Kidney (tissue), 14 donors: ENCODE results near the gene AFF3. TPM values are rescaled to one million over a fixed set of nuclear protein-coding genes. Genes with fewer than 3 reads are reported as not detected.

Source experiments
- DNase-seq, 5 donors: peaks; one replicate each; pipeline ENCODE4 v3.0.0-alpha.2; 2013 to 2020
- FAIRE-seq: peaks from 2 replicates; lab custom pipeline; 2012; peaks lifted over from hg19 to GRCh38; lab: Jason Lieb, UNC
- H3K27ac ChIP-seq, 2 donors: one replicate each; pipeline ENCODE4 v1.7.0; 2013; ENCODE audit warnings: low read depth in 2 of 2, low read length in 2 of 2, inconsistent platforms in 1 of 2
- H3K27me3 ChIP-seq: one replicate; pipeline ENCODE4 v1.7.1; 2013; ENCODE audit warnings: low read length, inconsistent platforms; ENCODE audit not compliant: control insufficient read depth, insufficient read depth
- H3K36me3 ChIP-seq, 3 donors: one replicate each; pipeline versions ENCODE4 v1.7.0 to v1.7.1; 2013; ENCODE audit warnings: low read length in 3 of 3, control low read depth in 1 of 3, inconsistent platforms in 1 of 3; ENCODE audit not compliant: insufficient read depth in 3 of 3, control insufficient read depth in 2 of 3
- H3K4me1 ChIP-seq, 3 donors: one replicate each; pipeline versions ENCODE4 v1.7.0 to v1.7.1; 2013; ENCODE audit warnings: low read length in 3 of 3, inconsistent platforms in 1 of 3, low read depth in 1 of 3; ENCODE audit not compliant: control insufficient read depth in 2 of 3, insufficient read depth in 2 of 3
- H3K4me3 ChIP-seq, 3 donors: one replicate each; pipeline versions ENCODE4 v1.7.0 to v1.8.1; 2013; ENCODE audit warnings: low read length in 3 of 3, control low read depth in 1 of 3, inconsistent platforms in 1 of 3
- H3K9ac ChIP-seq, 3 donors: one replicate each; pipeline versions ENCODE4 v1.7.0 to v1.7.1; 2013; ENCODE audit warnings: low read length in 3 of 3, control low read depth in 1 of 3, inconsistent platforms in 1 of 3
- H3K9me3 ChIP-seq, 3 donors: one replicate each; pipeline versions ENCODE4 v1.7.0 to v1.7.1; 2013; ENCODE audit warnings: low read length in 3 of 3, control low read depth in 1 of 3, inconsistent platforms in 1 of 3; ENCODE audit not compliant: control insufficient read depth in 2 of 3, insufficient read depth in 1 of 3
- CTCF ChIP-seq: IDR thresholded peaks from 3 replicates; pipeline ENCODE4 v1.5.1; 2012; ENCODE audit warnings: mild to moderate bottlenecking, moderate library complexity, borderline replicate concordance; ENCODE audit not compliant: insufficient read depth; ENCODE audit errors: extremely low read depth
- intact Hi-C: fragments of 100-400 bp; cut with DNase I; formaldehyde crosslinking; loops from one replicate; pipeline ENCODE4 v1.11.1; 2022
- polyA plus RNA-seq: library from polyadenylated mRNA; stranded (reverse); fragments of 350-450 nt; fragmentation: Illumina TruSeq; extraction: RNeasy Lipid Tissue Mini Kit (QIAGEN cat#74804); gene quantifications from one replicate; pipeline ENCODE4 v1.2.3, GENCODE V29; 2014; ENCODE audit warnings: low read depth, low replicate concordance; ENCODE audit not compliant: insufficient read depth
- total RNA-seq: library from RNA; stranded (reverse); fragmentation: NEBNext Ultra II Directional; extraction: Animal tissue kit (Norgen Biotek cat#: 25700); gene quantifications from one replicate; pipeline ENCODE4 v1.2.1, GENCODE V29; 2021
- donor health status: control.
- donor health status: control.
- donor health status: control.
- donor health status: control.
- donor health status: control.
- donor health status: DM: yes; HTN: yes; CAD: no.
- donor health status: Normal renal cell carcinoma (clear cell type).

The AFF3 gene
- total and polyA plus RNA-seq, 2 donors from 2014 or later: 0.65 to 11.0 TPM

- TF ChIP-seq CTCF: no peak
- no peak for DNase-seq
- no peaks in the 10 kb centered on the region for H3K9me3 ChIP-seq
- FAIRE-seq: no peak
- no peak overlapping the region for H3K27ac ChIP-seq
- no peaks in the 10 kb centered on the region for H3K27me3 ChIP-seq
- H3K9ac ChIP-seq: no peak overlapping the region
- no peak overlapping the region for H3K4me3 ChIP-seq
- H3K36me3 ChIP-seq: no peaks in the 10 kb centered on the region
- no peaks in the 10 kb centered on the region for H3K4me1 ChIP-seq
- intact Hi-C loops: no loop called here
Measured at GRCh38 chr2:100126897-100127401, 15.4 kb downstream of the AFF3 start.

- no peaks in the 10 kb centered on the region for H3K4me1 ChIP-seq
- DNase-seq (no peak), FAIRE-seq (no peak)
- H3K36me3 ChIP-seq: no peaks in the 10 kb centered on the region
- no peak overlapping the region for H3K27ac ChIP-seq
- no peaks in the 10 kb centered on the region for H3K9me3 ChIP-seq
- intact Hi-C loops: no loop called here
- TF ChIP-seq CTCF: no peak
- H3K4me3 ChIP-seq: no peak overlapping the region
- H3K27me3 ChIP-seq: no peaks in the 10 kb centered on the region
- no peak overlapping the region for H3K9ac ChIP-seq
Measured at GRCh38 chr2:100126201-100126600, 16.2 kb downstream of the AFF3 start.

- no peak overlapping the region for H3K27ac ChIP-seq
- H3K4me1 ChIP-seq: no peaks in the 10 kb centered on the region
- no peak for FAIRE-seq
- DNase-seq: no peak
- intact Hi-C loops: no loop called here
- no peak overlapping the region for H3K4me3 ChIP-seq
- no peaks in the 10 kb centered on the region for H3K9me3 ChIP-seq
- H3K9ac ChIP-seq: no peak overlapping the region
- no peaks in the 10 kb centered on the region for H3K36me3 ChIP-seq
- TF ChIP-seq CTCF: no peak
- H3K27me3 ChIP-seq: no peaks in the 10 kb centered on the region
Measured at GRCh38 chr2:100125626-100126025, 16.8 kb downstream of the AFF3 start.

GRCh38 chr2:100124761-100125160, 17.6 kb downstream of the AFF3 start:
- DNase-seq: no peak
- Histone ChIP-seq H3K9me3 (no peaks in the 10 kb centered on the region), H3K9ac (no peak overlapping the region), H3K4me1 (no peaks in the 10 kb centered on the region), H3K4me3 (no peak overlapping the region), H3K27ac (no peak overlapping the region), H3K27me3 (no peaks in the 10 kb centered on the region), H3K36me3 (no peaks in the 10 kb centered on the region)
- TF ChIP-seq CTCF: no peak
- intact Hi-C loops: no loop called here
- no peak for FAIRE-seq
